GM10266 (cell line): Measurements from ENCODE around the gene TPRG1L.

ENCODE experiments used
- DNase-seq: peaks from one replicate; pipeline ENCODE4 v3.0.0; 2012; ENCODE audit errors: extremely low spot score
- TF ChIP-seq, protein P1 (sequence below): IDR thresholded peaks from 2 replicates; pipeline ENCODE4 v1.5.1; 2012; ENCODE audit warnings: mild to moderate bottlenecking, low read depth; ENCODE audit not compliant: control insufficient read depth, insufficient read depth; ENCODE audit errors: missing control alignments

Gene TPRG1L

DNA sequence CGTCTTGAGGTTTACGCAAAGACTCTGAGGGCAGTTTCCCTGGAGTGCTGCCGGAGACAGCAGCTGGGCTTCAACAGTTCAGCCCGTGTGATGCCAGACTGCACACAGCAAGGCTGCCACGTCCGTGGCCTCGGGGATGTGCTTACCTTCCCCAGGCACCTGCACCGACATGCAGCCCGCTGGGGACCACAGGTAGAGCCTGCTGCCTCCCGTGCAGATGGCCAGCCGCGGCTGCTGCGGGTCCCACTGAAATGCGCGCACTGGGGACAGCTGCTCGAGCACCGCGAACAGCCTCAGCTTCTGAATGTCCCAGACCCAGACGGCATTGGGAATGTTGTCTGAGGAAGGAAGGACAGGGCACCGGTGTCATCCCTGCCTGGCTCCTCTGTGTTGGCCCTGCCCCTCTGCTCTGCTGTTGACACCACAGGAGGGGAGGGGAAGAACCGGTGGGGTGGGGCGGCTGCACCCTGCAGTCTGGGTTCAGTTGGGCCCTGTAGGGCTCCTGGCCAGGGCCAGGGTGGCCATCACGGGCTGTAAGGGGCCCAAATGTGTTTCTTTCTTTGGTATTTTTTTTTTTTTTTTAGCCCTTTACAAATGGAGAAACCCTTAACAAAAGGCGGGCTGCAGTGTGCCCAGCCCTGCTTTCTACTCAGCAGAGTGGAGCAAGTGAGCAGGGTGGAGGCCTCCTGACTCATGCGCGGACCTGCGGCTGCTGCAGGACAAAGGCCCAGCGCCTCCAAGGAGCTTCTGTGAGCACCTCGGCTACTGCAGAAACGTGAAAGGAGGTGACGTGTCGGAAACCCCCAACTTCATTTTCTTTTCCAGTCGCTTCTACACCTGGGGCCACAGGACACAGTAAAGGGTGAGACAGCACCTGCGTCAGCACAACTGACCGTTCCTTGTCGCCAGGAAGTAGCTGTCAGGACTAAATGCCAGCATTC lies 6.8 kb downstream of the TPRG1L start:
- TF ChIP-seq, protein P1, sequence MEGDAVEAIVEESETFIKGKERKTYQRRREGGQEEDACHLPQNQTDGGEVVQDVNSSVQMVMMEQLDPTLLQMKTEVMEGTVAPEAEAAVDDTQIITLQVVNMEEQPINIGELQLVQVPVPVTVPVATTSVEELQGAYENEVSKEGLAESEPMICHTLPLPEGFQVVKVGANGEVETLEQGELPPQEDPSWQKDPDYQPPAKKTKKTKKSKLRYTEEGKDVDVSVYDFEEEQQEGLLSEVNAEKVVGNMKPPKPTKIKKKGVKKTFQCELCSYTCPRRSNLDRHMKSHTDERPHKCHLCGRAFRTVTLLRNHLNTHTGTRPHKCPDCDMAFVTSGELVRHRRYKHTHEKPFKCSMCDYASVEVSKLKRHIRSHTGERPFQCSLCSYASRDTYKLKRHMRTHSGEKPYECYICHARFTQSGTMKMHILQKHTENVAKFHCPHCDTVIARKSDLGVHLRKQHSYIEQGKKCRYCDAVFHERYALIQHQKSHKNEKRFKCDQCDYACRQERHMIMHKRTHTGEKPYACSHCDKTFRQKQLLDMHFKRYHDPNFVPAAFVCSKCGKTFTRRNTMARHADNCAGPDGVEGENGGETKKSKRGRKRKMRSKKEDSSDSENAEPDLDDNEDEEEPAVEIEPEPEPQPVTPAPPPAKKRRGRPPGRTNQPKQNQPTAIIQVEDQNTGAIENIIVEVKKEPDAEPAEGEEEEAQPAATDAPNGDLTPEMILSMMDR = no peak
- no peak for DNase-seq

DNA sequence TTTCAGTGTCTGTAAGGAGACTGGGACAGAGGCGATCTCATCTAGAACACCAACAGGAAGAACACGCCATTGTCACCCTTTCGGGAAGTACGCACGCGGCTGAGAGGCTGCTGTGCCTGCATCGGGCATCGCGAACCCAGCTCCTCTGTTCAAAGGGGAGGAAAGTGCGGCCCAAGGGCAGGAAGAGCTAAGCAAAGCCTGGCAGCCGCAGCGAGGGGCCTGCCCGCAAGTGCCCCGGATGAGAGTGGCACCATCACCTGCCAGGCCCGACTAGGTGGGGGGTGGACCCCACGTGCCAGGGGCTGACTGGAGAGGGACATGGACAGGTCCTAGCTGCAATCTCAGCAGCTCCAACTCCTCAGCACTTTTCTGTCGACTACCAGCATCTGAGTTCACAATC lies 7.5 kb downstream of the TPRG1L start:
- TF ChIP-seq, protein P1 = no peak

DNA sequence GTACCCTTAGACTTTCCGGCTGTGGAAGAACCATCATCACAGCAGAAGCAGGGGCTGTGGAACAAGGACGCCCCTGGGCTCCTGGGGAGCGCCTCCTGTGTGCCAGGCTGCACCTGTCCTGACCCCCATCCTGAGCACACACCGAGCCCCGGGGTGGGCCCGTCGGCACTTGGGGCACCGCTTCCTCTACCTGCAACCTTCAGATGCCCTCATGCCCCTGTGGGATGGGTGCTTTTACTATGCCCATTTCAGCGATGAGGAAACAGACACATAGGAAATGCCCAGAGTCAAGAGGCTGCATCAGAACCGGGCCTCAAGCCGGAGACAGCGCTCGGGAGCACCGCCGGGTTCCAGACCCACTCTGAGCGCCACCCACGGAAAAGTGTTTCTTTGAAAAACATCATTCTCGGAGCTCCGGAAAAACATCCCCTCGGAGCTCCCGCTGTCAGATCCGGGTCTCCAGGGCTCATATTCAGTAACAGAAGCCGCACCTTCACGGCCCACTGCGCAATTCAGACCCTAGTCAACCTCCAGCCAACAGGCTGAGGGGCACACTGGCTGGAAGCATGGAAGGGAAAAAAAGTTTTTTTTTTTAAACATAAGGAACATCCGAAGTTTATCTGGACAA lies 8.0 kb downstream of the TPRG1L start:
- DNase-seq = no peak
- TF ChIP-seq, protein P1 = no peak

More for the DNA sequence above, 7.5 kb downstream of the TPRG1L start:
- no peak for DNase-seq

DNA sequence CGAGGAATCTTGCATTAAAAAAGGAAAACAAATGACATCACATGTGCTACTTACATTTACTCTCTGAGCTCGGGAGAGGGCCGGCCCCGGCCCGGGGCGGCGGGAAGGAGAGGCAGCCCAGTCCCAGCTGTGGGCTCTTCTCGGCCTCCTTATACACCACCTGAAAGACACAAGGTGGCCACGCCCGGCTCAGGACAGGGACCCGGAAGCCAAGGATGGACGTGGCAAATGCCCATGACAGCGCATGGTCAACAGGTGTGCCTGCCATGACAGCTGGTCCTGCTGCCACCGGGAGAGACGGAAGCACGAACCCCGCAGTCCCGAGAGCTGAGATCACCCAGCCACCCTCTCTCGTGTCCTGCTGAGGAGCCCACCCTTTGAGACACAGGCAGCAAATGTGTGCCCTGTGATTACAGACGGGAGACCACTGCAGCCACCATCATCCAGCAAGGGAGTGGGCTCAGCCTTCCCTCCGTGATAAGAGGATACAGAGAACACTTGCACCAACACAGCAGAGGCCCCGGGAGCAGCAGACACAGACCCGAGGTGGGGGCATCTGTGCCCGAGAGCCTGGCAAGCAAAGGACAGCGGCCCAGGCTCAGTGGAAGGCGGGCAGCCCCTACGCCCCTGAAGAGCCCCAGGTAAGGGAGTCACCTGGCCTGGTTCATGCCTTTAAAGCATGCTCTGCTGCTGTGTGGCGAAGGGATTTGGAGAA lies 8.7 kb downstream of the TPRG1L start:
- DNase-seq = no peak
- TF ChIP-seq, protein P1 = no peak

DNA sequence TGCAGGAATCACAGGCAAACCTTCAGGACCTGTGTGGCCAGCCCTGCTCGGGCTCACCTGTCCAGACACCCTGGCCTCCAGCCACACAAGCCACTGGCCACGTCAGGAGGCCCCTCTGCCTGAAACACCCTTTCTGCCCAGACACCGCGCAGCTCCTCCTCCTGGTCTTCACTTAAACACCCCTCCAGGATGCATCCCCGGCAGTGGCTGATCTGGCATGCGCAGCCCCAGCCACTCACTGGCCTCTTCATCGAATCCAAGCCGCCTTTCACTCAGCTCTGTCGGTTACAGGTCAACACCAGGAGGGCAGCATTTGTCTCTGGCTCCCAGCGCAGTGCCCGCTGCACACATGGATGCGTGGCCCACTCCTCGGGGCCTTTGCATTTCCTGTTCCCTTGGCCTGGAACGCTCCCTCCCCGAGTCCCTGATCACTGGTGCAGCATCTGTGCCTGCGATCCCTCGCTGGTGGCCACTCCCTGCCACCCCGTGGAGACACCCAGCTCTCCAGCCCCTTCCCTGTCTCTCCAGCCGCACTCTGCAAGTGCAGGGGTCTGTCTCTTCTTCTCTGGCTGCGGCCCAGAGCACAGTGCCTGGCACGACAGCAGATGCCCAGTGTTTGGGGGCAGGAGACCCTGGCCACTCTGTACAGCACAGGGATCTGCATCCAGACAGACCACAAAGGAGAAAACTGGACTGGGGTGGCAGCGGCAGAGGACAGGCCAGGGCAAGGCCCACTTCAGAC lies 9.4 kb downstream of the TPRG1L start:
- DNase-seq = no peak
- TF ChIP-seq, protein P1 = no peak

DNA sequence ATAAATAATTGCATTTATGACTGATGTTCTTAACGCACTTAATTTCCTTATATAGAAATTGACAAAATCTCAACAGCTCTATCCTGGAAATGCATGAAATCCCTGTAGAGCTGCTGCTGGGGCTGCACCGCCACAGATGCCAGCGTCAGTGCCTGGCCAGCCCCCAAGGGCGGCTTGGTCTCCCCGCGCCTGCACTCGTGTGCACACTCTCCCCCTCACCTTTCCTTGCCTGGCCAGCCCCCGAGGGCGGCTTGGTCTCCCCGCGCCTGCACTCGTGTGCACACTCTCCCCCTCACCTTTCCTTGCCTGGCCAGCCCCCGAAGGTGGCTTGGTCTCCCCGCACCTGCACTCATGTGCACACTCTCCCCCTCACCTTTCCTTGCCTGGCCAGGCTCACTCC lies 11.3 kb downstream of the TPRG1L start:
- TF ChIP-seq, protein P1 = no peak

More for the DNA sequence above, 11.3 kb downstream of the TPRG1L start:
- no peak for DNase-seq
